Fibroblast of lung (primary cell): ENCODE results near the gene ATP4A. TPM values are rescaled to one million over a fixed set of nuclear protein-coding genes. Genes with fewer than 3 reads are reported as not detected.

ENCODE experiments used
- DNase-seq, 2 donors: peaks; one replicate each; pipeline versions ENCODE4 v3.0.0 to v3.0.0-alpha.2; 2010; ENCODE audit warnings: low read depth in 2 of 2
- H2AFZ ChIP-seq: 2 replicates; pipeline ENCODE4 v1.5.1; 2012; ENCODE audit warnings: low read length, control low read depth, inconsistent platforms
- H3K27ac ChIP-seq: 2 replicates; pipeline ENCODE4 v1.5.1; 2011; ENCODE audit warnings: low read length, control low read depth; ENCODE audit not compliant: insufficient read depth
- H3K27me3 ChIP-seq: 2 replicates; pipeline ENCODE4 v1.5.1; 2011; ENCODE audit warnings: mild to moderate bottlenecking, low read length; ENCODE audit not compliant: control insufficient read depth, insufficient read depth
- H3K36me3 ChIP-seq: 2 replicates; pipeline ENCODE4 v1.5.1; 2011; ENCODE audit warnings: low read length; ENCODE audit not compliant: control insufficient read depth, insufficient read depth
- H3K4me1 ChIP-seq: 2 replicates; pipeline ENCODE4 v1.5.1; 2011; ENCODE audit warnings: low read length; ENCODE audit not compliant: control insufficient read depth, insufficient read depth; ENCODE audit errors: extremely low read depth
- H3K4me2 ChIP-seq: 2 replicates; pipeline ENCODE4 v1.5.1; 2011; ENCODE audit warnings: low read length, control low read depth; ENCODE audit not compliant: insufficient read depth; ENCODE audit errors: extremely low read depth
- H3K4me3 ChIP-seq, 4 experiments: fragments of 200-600 bp in 1 of 4; sonication (generic) in 1 of 4; replicated peaks in 1 of 4; 2 replicates each; pipeline ENCODE4 v1.5.1; 2011 to 2016; ENCODE audit warnings: low read length in 4 of 4, low read depth in 3 of 4, mild to moderate bottlenecking in 3 of 4, control low read depth in 2 of 4, inconsistent platforms in 1 of 4, mixed read lengths in 1 of 4; ENCODE audit not compliant: insufficient read depth in 1 of 4; ENCODE audit errors: control extremely low read depth in 1 of 4
- H3K79me2 ChIP-seq: 2 replicates; pipeline ENCODE4 v1.5.1; 2012; ENCODE audit warnings: mild to moderate bottlenecking, low read length, inconsistent platforms; ENCODE audit not compliant: control insufficient read depth, insufficient read depth
- H3K9ac ChIP-seq: 2 replicates; pipeline ENCODE4 v1.5.1; 2011; ENCODE audit warnings: mild to moderate bottlenecking, low read length, control low read depth; ENCODE audit not compliant: insufficient read depth
- H3K9me3 ChIP-seq: 2 replicates; pipeline ENCODE4 v1.5.1; 2012; ENCODE audit warnings: low read depth, low read length; ENCODE audit not compliant: control insufficient read depth, insufficient read depth
- H4K20me1 ChIP-seq: 2 replicates; pipeline ENCODE4 v1.5.1; 2011; ENCODE audit warnings: low read length; ENCODE audit not compliant: control insufficient read depth, insufficient read depth; ENCODE audit errors: extremely low read depth
- EZH2 ChIP-seq: IDR thresholded peaks from 2 replicates; pipeline ENCODE4 v1.5.1; 2012; ENCODE audit warnings: low read length, control low read depth, mild to moderate bottlenecking; ENCODE audit errors: missing control alignments
- polyA plus RNA-seq, 2 donors: library from polyadenylated mRNA; depleted of rRNA in 1 of 2; stranded (reverse) in 1 of 2; unstranded in 1 of 2; fragments of >200 nt; gene quantifications; 2 replicates each; pipeline ENCODE4 v1.2.1, GENCODE V29; 2011 to 2012; ENCODE audit warnings: missing spikeins in 1 of 2
- total RNA-seq: library from RNA; depleted of rRNA; stranded (reverse); fragments of >200 nt; gene quantifications from 2 replicates; pipeline ENCODE4 v1.2.1, GENCODE V29; 2014
- TF ChIP-seq, protein P1 (sequence below), 2 donors: IDR thresholded peaks in 1 of 2; conservative IDR thresholded peaks in 1 of 2; 1 replicate in 1 of 2; 2 replicates in 1 of 2; pipeline ENCODE4 v1.5.1; 2011 to 2012; ENCODE audit warnings: low read length in 2 of 2, control low read depth in 1 of 2, inconsistent platforms in 1 of 2, low read depth in 1 of 2, mild to moderate bottlenecking in 1 of 2

Gene ATP4A
- total and polyA plus RNA-seq, 2 donors (not counting 1 experiment from before 2014, with no cell fraction given), result not detected

DNA sequence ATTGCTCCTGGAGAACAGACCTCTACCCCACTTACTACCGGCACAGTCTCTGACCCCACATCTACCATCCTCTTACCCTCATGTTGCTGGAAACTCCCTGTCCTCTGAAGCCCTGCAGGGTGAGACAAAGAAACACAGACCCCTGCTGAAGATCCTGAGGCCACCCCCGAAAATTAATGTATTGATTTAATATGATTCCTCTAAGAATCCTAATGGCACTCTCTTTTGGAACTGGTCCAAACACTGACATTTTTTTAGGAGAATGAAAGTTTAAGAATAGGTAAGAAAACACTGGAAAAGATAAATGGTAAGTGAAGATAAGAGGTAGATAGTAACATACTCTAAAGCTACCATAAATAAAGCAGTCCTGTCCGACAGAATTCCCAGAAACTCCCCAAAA, 55.3 kb downstream of the ATP4A start:
- H4K20me1 ChIP-seq, result no peaks in the 10 kb centered on the region
- H3K79me2 ChIP-seq, result no peaks in the 10 kb centered on the region
- no peaks in the 10 kb centered on the region for H3K36me3 ChIP-seq
- no peak overlapping the region for H3K4me2 ChIP-seq
- H3K9ac ChIP-seq, result no peak overlapping the region
- peaks cover 34% of the 10 kb centered on the region for H3K27me3 ChIP-seq
- DNase-seq, result no peak
- H3K4me3 ChIP-seq, result no peak overlapping the region
- TF ChIP-seq, protein P1, sequence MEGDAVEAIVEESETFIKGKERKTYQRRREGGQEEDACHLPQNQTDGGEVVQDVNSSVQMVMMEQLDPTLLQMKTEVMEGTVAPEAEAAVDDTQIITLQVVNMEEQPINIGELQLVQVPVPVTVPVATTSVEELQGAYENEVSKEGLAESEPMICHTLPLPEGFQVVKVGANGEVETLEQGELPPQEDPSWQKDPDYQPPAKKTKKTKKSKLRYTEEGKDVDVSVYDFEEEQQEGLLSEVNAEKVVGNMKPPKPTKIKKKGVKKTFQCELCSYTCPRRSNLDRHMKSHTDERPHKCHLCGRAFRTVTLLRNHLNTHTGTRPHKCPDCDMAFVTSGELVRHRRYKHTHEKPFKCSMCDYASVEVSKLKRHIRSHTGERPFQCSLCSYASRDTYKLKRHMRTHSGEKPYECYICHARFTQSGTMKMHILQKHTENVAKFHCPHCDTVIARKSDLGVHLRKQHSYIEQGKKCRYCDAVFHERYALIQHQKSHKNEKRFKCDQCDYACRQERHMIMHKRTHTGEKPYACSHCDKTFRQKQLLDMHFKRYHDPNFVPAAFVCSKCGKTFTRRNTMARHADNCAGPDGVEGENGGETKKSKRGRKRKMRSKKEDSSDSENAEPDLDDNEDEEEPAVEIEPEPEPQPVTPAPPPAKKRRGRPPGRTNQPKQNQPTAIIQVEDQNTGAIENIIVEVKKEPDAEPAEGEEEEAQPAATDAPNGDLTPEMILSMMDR (conservative IDR thresholded peaks at IDR 0.05 in 1 of 2, IDR thresholded peaks at IDR 0.05 in 1 of 2; ENCODE audit: low read depth in 1 of 2, low read length in 2 of 2), result no peak
- no peak for TF ChIP-seq EZH2
- H3K9me3 ChIP-seq, result no peaks in the 10 kb centered on the region
- no peak overlapping the region for H2AFZ ChIP-seq
- no peak overlapping the region for H3K27ac ChIP-seq
- H3K4me1 ChIP-seq, result peaks cover 4% of the 10 kb centered on the region

DNA sequence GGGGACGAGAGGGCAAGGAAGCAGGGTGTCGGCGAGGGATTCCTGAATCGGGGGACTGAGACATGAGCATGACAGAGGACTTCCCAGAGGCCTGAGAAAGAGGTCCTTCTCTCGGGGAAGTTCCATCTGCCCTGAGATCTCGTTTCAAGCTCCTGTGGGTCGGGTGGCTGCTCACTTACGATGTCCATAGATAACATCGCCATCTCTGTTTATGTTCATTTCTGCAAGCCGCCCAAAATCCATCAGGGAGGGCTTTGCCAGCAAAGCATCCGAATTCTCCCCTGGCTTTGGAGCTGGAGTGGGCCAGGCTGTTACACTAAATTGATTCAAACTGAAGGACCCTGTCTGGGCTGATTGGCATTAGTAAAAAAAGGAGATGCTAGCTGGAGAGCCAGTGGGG, 55.9 kb downstream of the ATP4A start:
- peaks cover 4% of the 10 kb centered on the region for H3K4me1 ChIP-seq
- H3K9me3 ChIP-seq, result no peaks in the 10 kb centered on the region
- H2AFZ ChIP-seq, result no peak overlapping the region
- peaks cover 32% of the 10 kb centered on the region for H3K27me3 ChIP-seq
- TF ChIP-seq, protein P1 (conservative IDR thresholded peaks at IDR 0.05 in 1 of 2, IDR thresholded peaks at IDR 0.05 in 1 of 2; ENCODE audit: low read depth in 1 of 2, low read length in 2 of 2), result no peak
- no peak for TF ChIP-seq EZH2
- H3K9ac ChIP-seq, result no peak overlapping the region
- no peaks in the 10 kb centered on the region for H3K36me3 ChIP-seq
- no peaks in the 10 kb centered on the region for H3K79me2 ChIP-seq
- H3K4me2 ChIP-seq, result no peak overlapping the region
- no peak for DNase-seq
- H4K20me1 ChIP-seq, result no peaks in the 10 kb centered on the region
- no peak overlapping the region for H3K4me3 ChIP-seq
- H3K27ac ChIP-seq, result no peak overlapping the region

DNA sequence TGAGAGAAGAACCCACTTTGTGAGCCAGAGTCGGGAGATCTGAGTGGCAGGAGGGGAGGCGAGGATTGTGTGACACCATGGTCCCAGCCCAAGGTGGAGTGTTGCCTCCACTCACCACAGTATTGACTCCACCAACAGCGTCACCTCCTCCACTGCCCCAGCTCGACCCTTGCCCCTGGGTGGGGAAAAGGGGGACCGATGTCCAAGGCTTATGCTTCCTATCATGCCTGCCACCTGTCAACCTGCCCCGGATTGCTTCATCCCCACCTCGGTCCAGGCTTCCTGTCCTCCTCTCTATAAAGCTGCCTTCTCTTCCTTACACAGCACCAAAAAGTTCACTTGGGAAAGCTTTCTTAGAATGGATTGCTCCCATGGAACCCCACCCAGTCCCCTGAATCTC, 57.4 kb downstream of the ATP4A start:
- H3K36me3 ChIP-seq, result no peaks in the 10 kb centered on the region
- TF ChIP-seq, protein P1 (conservative IDR thresholded peaks at IDR 0.05 in 1 of 2, IDR thresholded peaks at IDR 0.05 in 1 of 2; ENCODE audit: low read depth in 1 of 2, low read length in 2 of 2), result no peak
- no peak for TF ChIP-seq EZH2
- no peak overlapping the region for H3K9ac ChIP-seq
- no peak overlapping the region for H2AFZ ChIP-seq
- H3K4me3 ChIP-seq, result no peak overlapping the region
- H4K20me1 ChIP-seq, result no peaks in the 10 kb centered on the region
- peaks cover 4% of the 10 kb centered on the region for H3K4me1 ChIP-seq
- H3K27ac ChIP-seq, result no peak overlapping the region
- no peak overlapping the region for H3K4me2 ChIP-seq
- H3K79me2 ChIP-seq, result no peaks in the 10 kb centered on the region
- no peak for DNase-seq
- H3K9me3 ChIP-seq, result no peaks in the 10 kb centered on the region
- peaks cover 32% of the 10 kb centered on the region for H3K27me3 ChIP-seq
